ENCODE data around the gene PIGR. TPM values are rescaled to one million over a fixed set of nuclear protein-coding genes. Genes with fewer than 3 reads are reported as not detected.

PIGR gene
- polyA plus RNA-seq, 1 donor from 2014 or later: not detected

DNA sequence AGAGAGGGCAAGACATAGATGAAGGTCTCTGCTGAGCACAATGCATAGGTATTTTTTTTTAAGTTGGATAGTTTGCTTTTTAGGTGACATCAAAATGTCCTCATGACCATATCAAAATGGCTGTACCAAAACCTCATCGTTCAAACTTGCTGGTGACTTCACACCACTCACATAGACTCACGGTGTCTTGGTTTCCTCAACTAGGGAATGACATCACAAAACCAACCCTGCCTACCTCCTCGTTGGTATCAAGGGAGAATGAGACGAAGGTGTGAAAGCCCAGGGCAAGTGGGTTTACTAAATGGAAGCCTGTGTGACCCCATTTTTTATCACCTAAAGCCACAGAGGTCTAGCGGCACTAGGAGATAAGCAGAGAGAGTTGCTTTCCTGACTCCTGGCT lies 1.6 kb downstream of the PIGR start:
- Histone ChIP-seq H4K20me1 (ENCODE audit: insufficient read depth) (no peaks in the 10 kb centered on the region), H3K9ac (ENCODE audit: low read length) (no peak overlapping the region), H3K79me2 (replicated peaks; ENCODE audit: insufficient read depth, low read length) (no peaks in the 10 kb centered on the region), H3K9me3 (ENCODE audit: low read length) (no peaks in the 10 kb centered on the region), H3K27me3 (ENCODE audit: insufficient read depth, low read depth, low read length) (no peaks in the 10 kb centered on the region), H3K4me2 (ENCODE audit: low read length) (no peak overlapping the region), H3K9me2 (ENCODE audit: insufficient read depth, low read length) (no peaks in the 10 kb centered on the region), H2AFZ (ENCODE audit: low read depth, low read length) (no peak overlapping the region), H3K36me3 (ENCODE audit: insufficient read depth, low read length) (no peaks in the 10 kb centered on the region), H3K4me3 (ENCODE audit: low read length) (no peak overlapping the region), H3K27ac (ENCODE audit: low read length) (no peak overlapping the region), H3F3A (ENCODE audit: insufficient read depth, low read length, poor library complexity, severe bottlenecking) (no peaks in the 10 kb centered on the region)
- no peak for TF ChIP-seq POLR2AphosphoS5 (IDR thresholded peaks at IDR 0.05)
- TF ChIP-seq EZH2 (IDR thresholded peaks at IDR 0.05; ENCODE audit: borderline replicate concordance, insufficient read depth, low read length, poor library complexity, severe bottlenecking): no peak
- TF ChIP-seq RAD21 (conservative IDR thresholded peaks at IDR 0.05): no peak
- no peak for TF ChIP-seq TAF1 (IDR thresholded peaks at IDR 0.05; ENCODE audit: low read depth)
- no peak for TF ChIP-seq CTCF (IDR thresholded peaks at IDR 0.05; ENCODE audit: poor library complexity, severe bottlenecking)
- TF ChIP-seq REST (IDR thresholded peaks at IDR 0.05; ENCODE audit: borderline replicate concordance): no peak
- no peak for TF ChIP-seq SMC3 (conservative IDR thresholded peaks at IDR 0.05; ENCODE audit: poor library complexity)
- TF ChIP-seq MXI1 (conservative IDR thresholded peaks at IDR 0.05; ENCODE audit: poor library complexity, severe bottlenecking): no peak
- no peak for TF ChIP-seq EP300 (conservative IDR thresholded peaks at IDR 0.05; ENCODE audit: poor library complexity, severe bottlenecking)

- no peak overlapping the region for H3K4me3 ChIP-seq (ENCODE audit: low read length)
- no peak overlapping the region for H3K27ac ChIP-seq (ENCODE audit: low read length)
Measured at GRCh38 chr1:206941766-206942418, 4.4 kb downstream of the PIGR start.

More at GRCh38 chr1:206941766-206942418, 4.4 kb downstream of the PIGR start:
- no peak overlapping the region for H3K9ac ChIP-seq (ENCODE audit: low read length)
- no peaks in the 10 kb centered on the region for H4K20me1 ChIP-seq (ENCODE audit: insufficient read depth)
- H3K36me3 ChIP-seq (ENCODE audit: insufficient read depth, low read length): no peaks in the 10 kb centered on the region
- H3K27me3 ChIP-seq (ENCODE audit: insufficient read depth, low read depth, low read length): no peaks in the 10 kb centered on the region
- no peaks in the 10 kb centered on the region for H3K79me2 ChIP-seq (replicated peaks; ENCODE audit: insufficient read depth, low read length)
- H3K9me3 ChIP-seq (ENCODE audit: low read length): no peaks in the 10 kb centered on the region
- no peak overlapping the region for H2AFZ ChIP-seq (ENCODE audit: low read depth, low read length)
- no peaks in the 10 kb centered on the region for H3F3A ChIP-seq (ENCODE audit: insufficient read depth, low read length, poor library complexity, severe bottlenecking)
- no peak for TF ChIP-seq RAD21 (conservative IDR thresholded peaks at IDR 0.05)
- TF ChIP-seq MXI1 (conservative IDR thresholded peaks at IDR 0.05; ENCODE audit: poor library complexity, severe bottlenecking): no peak
- TF ChIP-seq CTCF (IDR thresholded peaks at IDR 0.05; ENCODE audit: poor library complexity, severe bottlenecking): no peak
- TF ChIP-seq POLR2AphosphoS5 (IDR thresholded peaks at IDR 0.05): no peak
- no peak for TF ChIP-seq EZH2 (IDR thresholded peaks at IDR 0.05; ENCODE audit: borderline replicate concordance, insufficient read depth, low read length, poor library complexity, severe bottlenecking)
- no peak for TF ChIP-seq REST (IDR thresholded peaks at IDR 0.05; ENCODE audit: borderline replicate concordance)
- TF ChIP-seq TAF1 (IDR thresholded peaks at IDR 0.05; ENCODE audit: low read depth): no peak
- no peak for TF ChIP-seq EP300 (conservative IDR thresholded peaks at IDR 0.05; ENCODE audit: poor library complexity, severe bottlenecking)
- TF ChIP-seq SMC3 (conservative IDR thresholded peaks at IDR 0.05; ENCODE audit: poor library complexity): no peak
- no peaks in the 10 kb centered on the region for H3K9me2 ChIP-seq (ENCODE audit: insufficient read depth, low read length)
- no peak overlapping the region for H3K4me2 ChIP-seq (ENCODE audit: low read length)

All from neural cell (in vitro differentiated cells).